ENCODE measurements around the gene CNTN4.

Gene CNTN4

GRCh38 chr3:2301361-2301760, 202.7 kb downstream of the CNTN4 start:
- no peaks in the 10 kb centered on the region for H3K79me2 ChIP-seq (ENCODE audit: low read length)
- TF ChIP-seq EZH2 (optimal IDR thresholded peaks at IDR 0.05; ENCODE audit: low read depth, low read length) (no peak), CTCF (IDR thresholded peaks at IDR 0.05; ENCODE audit: low read length) (no peak), EZH2phosphoT487 (IDR thresholded peaks at IDR 0.05; ENCODE audit: low read length) (no peak)
- no peak for DNase-seq
- H3K9ac ChIP-seq (ENCODE audit: low read length) = no peak overlapping the region
- no peak overlapping the region for H3K27ac ChIP-seq (ENCODE audit: low read length)
- H3K4me1 ChIP-seq (ENCODE audit: low read length) = no peaks in the 10 kb centered on the region
- no peak overlapping the region for H3K4me2 ChIP-seq (ENCODE audit: low read depth, low read length)
- H3K4me3 ChIP-seq (ENCODE audit: low read length) = no peak overlapping the region
- no peaks in the 10 kb centered on the region for H4K20me1 ChIP-seq (ENCODE audit: insufficient read depth, low read length)
- H3F3A ChIP-seq (ENCODE audit: insufficient read depth, low read length) = no peaks in the 10 kb centered on the region
- H3K27me3 ChIP-seq (replicated peaks; ENCODE audit: insufficient read depth, low read length) = no peaks in the 10 kb centered on the region
- no peaks in the 10 kb centered on the region for H3K9me2 ChIP-seq (replicated peaks; ENCODE audit: insufficient read depth, low read length)
- no peak overlapping the region for H2AFZ ChIP-seq (ENCODE audit: low read length)
- H3K36me3 ChIP-seq (replicated peaks; ENCODE audit: insufficient read depth, low read length) = no peaks in the 10 kb centered on the region
- H3K9me3 ChIP-seq (replicated peaks; ENCODE audit: insufficient read depth, low read length) = no peaks in the 10 kb centered on the region

- Histone ChIP-seq H3K4me3 (ENCODE audit: low read length) (no peak overlapping the region), H3K36me3 (replicated peaks; ENCODE audit: insufficient read depth, low read length) (no peaks in the 10 kb centered on the region), H3K9me2 (replicated peaks; ENCODE audit: insufficient read depth, low read length) (no peaks in the 10 kb centered on the region), H2AFZ (ENCODE audit: low read length) (no peak overlapping the region), H3K79me2 (ENCODE audit: low read length) (no peaks in the 10 kb centered on the region), H3F3A (ENCODE audit: insufficient read depth, low read length) (no peaks in the 10 kb centered on the region), H3K27ac (ENCODE audit: low read length) (no peak overlapping the region), H3K9ac (ENCODE audit: low read length) (no peak overlapping the region), H3K27me3 (replicated peaks; ENCODE audit: insufficient read depth, low read length) (no peaks in the 10 kb centered on the region), H3K9me3 (replicated peaks; ENCODE audit: insufficient read depth, low read length) (no peaks in the 10 kb centered on the region), H3K4me2 (ENCODE audit: low read depth, low read length) (no peak overlapping the region), H4K20me1 (ENCODE audit: insufficient read depth, low read length) (no peaks in the 10 kb centered on the region), H3K4me1 (ENCODE audit: low read length) (no peaks in the 10 kb centered on the region)
- peak; percentile 43 for DNase-seq
- TF ChIP-seq EZH2 (optimal IDR thresholded peaks at IDR 0.05; ENCODE audit: low read depth, low read length) (no peak), EZH2phosphoT487 (IDR thresholded peaks at IDR 0.05; ENCODE audit: low read length) (no peak), CTCF (IDR thresholded peaks at IDR 0.05; ENCODE audit: low read length) (no peak)
Measured at GRCh38 chr3:2303566-2303965, 204.9 kb downstream of the CNTN4 start.

- no peak for DNase-seq
- TF ChIP-seq EZH2phosphoT487 (IDR thresholded peaks at IDR 0.05; ENCODE audit: low read length) (no peak), CTCF (IDR thresholded peaks at IDR 0.05; ENCODE audit: low read length) (no peak), EZH2 (optimal IDR thresholded peaks at IDR 0.05; ENCODE audit: low read depth, low read length) (no peak)
- H3F3A ChIP-seq (ENCODE audit: insufficient read depth, low read length) = no peaks in the 10 kb centered on the region
- no peaks in the 10 kb centered on the region for H4K20me1 ChIP-seq (ENCODE audit: insufficient read depth, low read length)
- H3K36me3 ChIP-seq (replicated peaks; ENCODE audit: insufficient read depth, low read length) = no peaks in the 10 kb centered on the region
- H3K9ac ChIP-seq (ENCODE audit: low read length) = no peak overlapping the region
- no peaks in the 10 kb centered on the region for H3K27me3 ChIP-seq (replicated peaks; ENCODE audit: insufficient read depth, low read length)
- no peak overlapping the region for H3K27ac ChIP-seq (ENCODE audit: low read length)
- no peaks in the 10 kb centered on the region for H3K79me2 ChIP-seq (ENCODE audit: low read length)
- no peaks in the 10 kb centered on the region for H3K9me2 ChIP-seq (replicated peaks; ENCODE audit: insufficient read depth, low read length)
- H3K4me2 ChIP-seq (ENCODE audit: low read depth, low read length) = no peak overlapping the region
- H3K4me1 ChIP-seq (ENCODE audit: low read length) = no peaks in the 10 kb centered on the region
- H2AFZ ChIP-seq (ENCODE audit: low read length) = no peak overlapping the region
- no peaks in the 10 kb centered on the region for H3K9me3 ChIP-seq (replicated peaks; ENCODE audit: insufficient read depth, low read length)
- H3K4me3 ChIP-seq (ENCODE audit: low read length) = no peak overlapping the region
Measured at GRCh38 chr3:2311022-2311421, 212.4 kb downstream of the CNTN4 start.
